ENCODE data around the gene ZNF684. TPM values are rescaled to one million over a fixed set of nuclear protein-coding genes. Genes with fewer than 3 reads are reported as not detected.
"Not testable (repeated sequence)": the region's sequence is repeated elsewhere in the genome, so short reads cannot be mapped to it uniquely, and the experiment has no call there.

The ZNF684 gene
- total and polyA plus RNA-seq, 12 donors = 1.4 to 19.2 (median 7.5) TPM

DNA sequence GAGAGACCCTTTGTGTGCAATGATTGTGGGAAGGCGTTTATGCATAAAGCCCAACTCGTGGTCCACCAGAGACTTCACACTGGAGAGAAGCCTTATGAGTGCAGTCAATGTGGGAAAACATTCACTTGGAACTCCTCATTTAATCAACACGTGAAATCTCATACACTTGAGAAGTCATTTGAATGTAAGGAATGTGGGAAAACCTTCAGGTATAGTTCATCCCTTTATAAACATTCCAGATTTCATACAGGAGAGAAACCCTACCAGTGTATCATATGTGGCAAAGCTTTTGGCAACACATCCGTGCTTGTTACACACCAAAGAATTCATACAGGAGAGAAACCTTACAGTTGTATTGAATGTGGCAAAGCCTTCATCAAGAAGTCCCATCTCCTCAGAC is 15.5 kb downstream of the ZNF684 start:
- 94 to 99% (median 95%) methylated on average over 4 of the region's 4 CpGs for WGBS, 4 donors
- H3K9me3 ChIP-seq (replicated peaks in 1 of 3) = peaks cover 0 to 5% (median 0%) of the 10 kb centered on the region in 3 donors
- H3K4me3 ChIP-seq = no peak overlapping the region
- intact Hi-C loops (cut with DNase I) = no loop called here
- H3K36me3 ChIP-seq (replicated peaks in 1 of 2) = peaks cover 0 to 23% of the 10 kb centered on the region in 2 donors
- no peak for DNase-seq
- TF ChIP-seq POLR2A (IDR thresholded peaks at IDR 0.05) = no peak
- TF ChIP-seq, protein P1, sequence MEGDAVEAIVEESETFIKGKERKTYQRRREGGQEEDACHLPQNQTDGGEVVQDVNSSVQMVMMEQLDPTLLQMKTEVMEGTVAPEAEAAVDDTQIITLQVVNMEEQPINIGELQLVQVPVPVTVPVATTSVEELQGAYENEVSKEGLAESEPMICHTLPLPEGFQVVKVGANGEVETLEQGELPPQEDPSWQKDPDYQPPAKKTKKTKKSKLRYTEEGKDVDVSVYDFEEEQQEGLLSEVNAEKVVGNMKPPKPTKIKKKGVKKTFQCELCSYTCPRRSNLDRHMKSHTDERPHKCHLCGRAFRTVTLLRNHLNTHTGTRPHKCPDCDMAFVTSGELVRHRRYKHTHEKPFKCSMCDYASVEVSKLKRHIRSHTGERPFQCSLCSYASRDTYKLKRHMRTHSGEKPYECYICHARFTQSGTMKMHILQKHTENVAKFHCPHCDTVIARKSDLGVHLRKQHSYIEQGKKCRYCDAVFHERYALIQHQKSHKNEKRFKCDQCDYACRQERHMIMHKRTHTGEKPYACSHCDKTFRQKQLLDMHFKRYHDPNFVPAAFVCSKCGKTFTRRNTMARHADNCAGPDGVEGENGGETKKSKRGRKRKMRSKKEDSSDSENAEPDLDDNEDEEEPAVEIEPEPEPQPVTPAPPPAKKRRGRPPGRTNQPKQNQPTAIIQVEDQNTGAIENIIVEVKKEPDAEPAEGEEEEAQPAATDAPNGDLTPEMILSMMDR (IDR thresholded peaks at IDR 0.05) = no peak
- H3K27ac ChIP-seq = no peak overlapping the region
- H3K27me3 ChIP-seq = no peaks in the 10 kb centered on the region
- no peaks in the 10 kb centered on the region for H3K4me1 ChIP-seq (replicated peaks in 1 of 2)

DNA sequence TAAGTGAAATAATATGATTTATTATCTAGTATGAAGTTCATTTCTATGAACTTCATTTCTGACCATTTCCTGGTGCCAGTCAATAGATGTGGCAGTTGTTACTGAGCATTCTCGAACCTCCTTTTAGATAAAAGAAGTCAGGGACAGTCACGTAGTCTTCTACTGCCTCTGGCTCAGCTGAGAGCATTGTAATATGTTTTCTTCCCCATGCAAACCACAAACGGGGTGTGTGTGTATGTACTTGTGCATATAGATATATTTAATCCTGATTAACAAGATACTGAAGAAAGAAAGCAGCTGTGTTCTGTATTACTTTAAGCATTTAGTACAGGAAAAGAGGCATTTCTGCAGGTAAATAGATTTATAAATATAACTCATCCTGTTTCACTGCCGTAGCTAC is 21.6 kb downstream of the ZNF684 start:
- Histone ChIP-seq H3K4me3 (no peak overlapping the region), H3K36me3 (replicated peaks in 1 of 2) (no peaks in the 10 kb centered on the region), H3K27ac (no peak overlapping the region), H3K4me1 (replicated peaks in 1 of 2) (no peaks in the 10 kb centered on the region), H3K27me3 (no peaks in the 10 kb centered on the region), H3K9me3 (replicated peaks in 1 of 3) (no peaks in the 10 kb centered on the region)
- no peak for DNase-seq
- 64 to 71% (median 68%) methylated on average over 4 of the region's 4 CpGs for WGBS, 4 donors
- intact Hi-C loops (cut with DNase I) = no loop called here
- TF ChIP-seq, protein P1 (IDR thresholded peaks at IDR 0.05) = no peak
- TF ChIP-seq POLR2A (IDR thresholded peaks at IDR 0.05) = no peak

DNA sequence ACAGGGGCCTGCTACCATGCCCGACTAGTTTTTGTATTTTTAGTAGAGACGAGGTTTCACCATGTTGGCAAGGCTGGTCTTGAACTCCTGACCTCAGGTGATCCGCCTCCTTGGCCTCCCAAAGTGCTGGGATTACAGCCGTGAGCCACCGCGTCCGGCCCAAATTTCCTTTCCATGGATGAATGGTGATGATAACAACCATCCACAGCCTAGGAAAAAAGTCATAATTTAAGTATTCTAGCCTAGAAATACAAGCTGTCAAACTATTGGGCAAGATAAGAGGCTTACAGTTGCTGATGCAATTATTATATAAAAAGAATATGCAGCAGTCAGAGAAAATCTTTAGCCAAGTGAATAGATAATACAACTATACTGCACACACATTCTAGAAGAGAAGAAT is 23.4 kb downstream of the ZNF684 start:
- DNase-seq; intact Hi-C loops (cut with DNase I); H3K27me3 ChIP-seq; H3K36me3 ChIP-seq (replicated peaks in 1 of 2); H3K4me3 ChIP-seq; H3K9me3 ChIP-seq (replicated peaks in 1 of 3); H3K4me1 ChIP-seq (replicated peaks in 1 of 2); H3K27ac ChIP-seq: not testable (repeated sequence)
- WGBS, 4 donors = 79 to 88% (median 80%) methylated on average over 6 to 7 of the region's 7 CpGs

GRCh38 chr1:40556121-40556520 is 24.7 kb downstream of the ZNF684 start:
- Histone ChIP-seq H3K27ac (no peak overlapping the region), H3K9me3 (replicated peaks in 1 of 3) (no peaks in the 10 kb centered on the region), H3K4me3 (no peak overlapping the region), H3K36me3 (replicated peaks in 1 of 2) (no peaks in the 10 kb centered on the region), H3K4me1 (replicated peaks in 1 of 2) (no peaks in the 10 kb centered on the region), H3K27me3 (no peaks in the 10 kb centered on the region)
- no peak for DNase-seq
- 90 to 94% (median 93%) methylated on average over 5 of the region's 5 CpGs for WGBS, 4 donors
- intact Hi-C loops (cut with DNase I) = no loop called here
- TF ChIP-seq POLR2A (IDR thresholded peaks at IDR 0.05) = no peak
- TF ChIP-seq, protein P1 (IDR thresholded peaks at IDR 0.05) = no peak

- H3K4me3 ChIP-seq; H3K4me1 ChIP-seq (replicated peaks in 1 of 2); H3K36me3 ChIP-seq (replicated peaks in 1 of 2); intact Hi-C loops (cut with DNase I); DNase-seq; H3K9me3 ChIP-seq (replicated peaks in 1 of 3); H3K27me3 ChIP-seq; H3K27ac ChIP-seq: not testable (repeated sequence)
- WGBS, 4 donors = 80 to 91% (median 87%) methylated on average over 1 of the region's 1 CpG
These were observed 26.8 kb downstream of the ZNF684 start for GRCh38 chr1:40558241-40558640.
